A673 (cell line): ENCODE results near the gene RGMA. TPM values are rescaled to one million over a fixed set of nuclear protein-coding genes. Genes with fewer than 3 reads are reported as not detected.

Experiments used
- BruUV-seq: library from RNA; stranded (reverse); fragments of 400-500 nt; replicated peaks from 2 replicates; lab custom pipeline; 2021; lab: Mats Ljungman, UMichigan
- CTCF ChIA-PET: fragments of 300-600 bp; sonication (Branson Sonifier 250); formaldehyde crosslinking; loops from one replicate; lab custom pipeline; 2022; ENCODE audit warnings: antibody characterized with exemption; lab: Charles Lee
- POLR2A ChIA-PET: fragments of 300-600 bp; sonication (Branson Sonifier 250); formaldehyde crosslinking; loops from one replicate; lab custom pipeline; 2022; ENCODE audit warnings: antibody characterized with exemption; ENCODE audit not compliant: low non-redundant PET; lab: Charles Lee
- DNase-seq: peaks from one replicate; pipeline ENCODE4 v3.0.0-alpha.2; 2015; ENCODE audit warnings: low spot score
- H3K27ac ChIP-seq: fragments of 200-600 bp; sonication (generic); 2 replicates; pipeline ENCODE4 v1.5.1; 2016; ENCODE audit warnings: mixed run types, low read depth, mild to moderate bottlenecking, mixed read lengths, antibody characterized with exemption, low read length; ENCODE audit not compliant: poor library complexity, severe bottlenecking
- H3K27me3 ChIP-seq: fragments of 200-600 bp; sonication (generic); replicated peaks from 2 replicates; pipeline ENCODE4 v1.6.1; 2017; ENCODE audit warnings: mixed run types, low read depth, mild to moderate bottlenecking, mixed read lengths, antibody characterized with exemption, low read length; ENCODE audit not compliant: insufficient read depth, poor library complexity
- H3K36me3 ChIP-seq: fragments of 200-600 bp; sonication (generic); 2 replicates; pipeline ENCODE4 v1.6.1; 2016; ENCODE audit warnings: mixed run types, mild to moderate bottlenecking, mixed read lengths, antibody characterized with exemption, low read length; ENCODE audit not compliant: insufficient read depth, poor library complexity, severe bottlenecking
- H3K4me1 ChIP-seq: fragments of 200-600 bp; sonication (generic); 2 replicates; pipeline ENCODE4 v1.6.1; 2017; ENCODE audit warnings: mixed run types, mild to moderate bottlenecking, mixed read lengths, antibody characterized with exemption, low read length; ENCODE audit not compliant: insufficient read depth, poor library complexity, severe bottlenecking
- H3K4me3 ChIP-seq: fragments of 200-600 bp; sonication (generic); 2 replicates; pipeline ENCODE4 v1.5.1; 2016; ENCODE audit warnings: low read depth, mixed run types, mild to moderate bottlenecking, mixed read lengths, low read length; ENCODE audit not compliant: poor library complexity, severe bottlenecking
- H3K9me3 ChIP-seq: fragments of 200-600 bp; sonication (generic); 2 replicates; pipeline ENCODE4 v1.6.1; 2016; ENCODE audit warnings: mixed run types, low read depth, mild to moderate bottlenecking, mixed read lengths, antibody characterized with exemption, low read length; ENCODE audit not compliant: poor library complexity, severe bottlenecking
- EZH2 ChIP-seq: fragments of 200-600 bp; sonication (generic); IDR thresholded peaks from 2 replicates; pipeline ENCODE4 v1.6.1; 2017; ENCODE audit warnings: borderline replicate concordance, low read depth, mild to moderate bottlenecking, mixed read lengths, antibody characterized with exemption, low read length; ENCODE audit not compliant: poor library complexity, severe bottlenecking
- intact Hi-C: fragments of 100-400 bp; cut with micrococcal nuclease; formaldehyde crosslinking; loops from one replicate; pipeline ENCODE4 v1.10.0; 2022; ENCODE audit not compliant: unreplicated experiment
- total RNA-seq: library from RNA; stranded (reverse); gene quantifications from 2 replicates; pipeline ENCODE4 v1.2.3, GENCODE V29; 2021
- TF ChIP-seq, protein P1 (sequence below): fragments of 300-800, 200-600 bp; sonication (generic); conservative IDR thresholded peaks from 2 replicates; pipeline ENCODE4 v1.5.1; 2017; ENCODE audit warnings: low read depth, mild to moderate bottlenecking, antibody characterized with exemption, low read length, moderate library complexity, mixed read lengths

Gene RGMA
- total RNA-seq, 1 experiment from 2014 or later, result 5.0 TPM

- Histone ChIP-seq H3K27ac (no peak overlapping the region), H3K9me3 (peaks cover 6% of the 10 kb centered on the region), H3K4me3 (no peak overlapping the region), H3K27me3 (no peaks in the 10 kb centered on the region), H3K36me3 (no peaks in the 10 kb centered on the region), H3K4me1 (peaks cover 4% of the 10 kb centered on the region)
- POLR2A ChIA-PET, result no interaction called here
- peak; percentile 81 for DNase-seq
- BruUV-seq, result no TSS peak
- CTCF ChIA-PET, result no interaction called here
- intact Hi-C loops, result no loop called here
- no peak for TF ChIP-seq EZH2
- TF ChIP-seq, protein P1, sequence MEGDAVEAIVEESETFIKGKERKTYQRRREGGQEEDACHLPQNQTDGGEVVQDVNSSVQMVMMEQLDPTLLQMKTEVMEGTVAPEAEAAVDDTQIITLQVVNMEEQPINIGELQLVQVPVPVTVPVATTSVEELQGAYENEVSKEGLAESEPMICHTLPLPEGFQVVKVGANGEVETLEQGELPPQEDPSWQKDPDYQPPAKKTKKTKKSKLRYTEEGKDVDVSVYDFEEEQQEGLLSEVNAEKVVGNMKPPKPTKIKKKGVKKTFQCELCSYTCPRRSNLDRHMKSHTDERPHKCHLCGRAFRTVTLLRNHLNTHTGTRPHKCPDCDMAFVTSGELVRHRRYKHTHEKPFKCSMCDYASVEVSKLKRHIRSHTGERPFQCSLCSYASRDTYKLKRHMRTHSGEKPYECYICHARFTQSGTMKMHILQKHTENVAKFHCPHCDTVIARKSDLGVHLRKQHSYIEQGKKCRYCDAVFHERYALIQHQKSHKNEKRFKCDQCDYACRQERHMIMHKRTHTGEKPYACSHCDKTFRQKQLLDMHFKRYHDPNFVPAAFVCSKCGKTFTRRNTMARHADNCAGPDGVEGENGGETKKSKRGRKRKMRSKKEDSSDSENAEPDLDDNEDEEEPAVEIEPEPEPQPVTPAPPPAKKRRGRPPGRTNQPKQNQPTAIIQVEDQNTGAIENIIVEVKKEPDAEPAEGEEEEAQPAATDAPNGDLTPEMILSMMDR, result no peak
Observed at GRCh38 chr15:93048759-93049161, 40.3 kb downstream of the RGMA start.

DNA sequence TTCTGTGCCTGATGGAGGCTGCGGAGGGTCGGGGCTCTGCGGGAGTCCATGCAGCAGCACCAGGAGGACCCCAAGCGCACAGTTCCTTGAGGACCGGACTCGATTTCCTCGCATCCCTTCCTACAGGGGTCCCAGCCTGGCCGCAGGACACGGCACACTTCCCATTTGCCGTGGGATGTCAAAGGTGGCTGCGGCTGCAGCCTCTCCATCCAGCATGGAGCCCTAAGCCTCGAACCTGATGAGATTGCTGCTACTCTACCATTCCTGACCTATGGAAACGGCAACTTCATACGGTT, 40.6 kb downstream of the RGMA start:
- ChIA-PET POLR2A (no interaction called here), CTCF (no interaction called here)
- intact Hi-C loops, result no loop called here
- Histone ChIP-seq H3K36me3 (no peaks in the 10 kb centered on the region), H3K27ac (no peak overlapping the region), H3K27me3 (no peaks in the 10 kb centered on the region), H3K9me3 (peaks cover 6% of the 10 kb centered on the region), H3K4me3 (no peak overlapping the region), H3K4me1 (peaks cover 4% of the 10 kb centered on the region)
- no peak for DNase-seq
- TF ChIP-seq EZH2, result no peak
- TF ChIP-seq, protein P1, result no peak
- no TSS peak for BruUV-seq

- H3K27me3 ChIP-seq, result no peaks in the 10 kb centered on the region
- intact Hi-C loops, result no loop called here
- CTCF ChIA-PET, result no interaction called here
Observed at GRCh38 chr15:93047621-93048425, 41.2 kb downstream of the RGMA start.

More at GRCh38 chr15:93047621-93048425, 41.2 kb downstream of the RGMA start:
- Histone ChIP-seq H3K4me1 (peaks cover 4% of the 10 kb centered on the region), H3K4me3 (no peak overlapping the region), H3K36me3 (no peaks in the 10 kb centered on the region), H3K27ac (no peak overlapping the region), H3K9me3 (peaks cover 6% of the 10 kb centered on the region)
- TF ChIP-seq, protein P1, result no peak
- no peak for TF ChIP-seq EZH2
- no peak for DNase-seq
- POLR2A ChIA-PET, result interaction anchor here (0.5 kb wide), 1 partner anchor 1663 kb away, joined by 9 read pairs; no protein-coding TSS in a partner anchor
- BruUV-seq, result no TSS peak
